HepG2 (cell line): ENCODE data around the gene ADORA2B. TPM values are rescaled to one million over a fixed set of nuclear protein-coding genes. Genes with fewer than 3 reads are reported as not detected.

Source experiments
- ATAC-seq: fragments of 200-7000 bp; cut with Tn5 transposase; 3 replicates; pipeline ENCODE4 v1.9.1; 2020; ENCODE audit warnings: mild to moderate bottlenecking, moderate library complexity
- BruUV-seq: library from RNA; stranded (reverse); fragments of 400-500 nt; replicated peaks from 2 replicates; lab custom pipeline; 2021; lab: Mats Ljungman, UMichigan
- CTCF ChIA-PET: fragments of 300-600 bp; formaldehyde crosslinking; extraction: SDS; loops from one replicate; lab custom pipeline; 2021; ENCODE audit warnings: low total read pairs, inconsistent platforms, low intra/inter-chr PET ratio; lab: Yijun Ruan, JAX
- POLR2A ChIA-PET: fragments of 350-600 bp; sonication (Branson Sonifier 250); formaldehyde crosslinking; loops from one replicate; lab custom pipeline; 2020; ENCODE audit warnings: antibody characterized with exemption, inconsistent platforms; lab: Yijun Ruan, JAX
- DNase-seq: peaks from one replicate; pipeline ENCODE4 v3.0.0-alpha.2; 2015; ENCODE audit warnings: low spot score
- FAIRE-seq: peaks from 3 replicates; lab custom pipeline; 2011; peaks lifted over from hg19 to GRCh38; lab: Jason Lieb, UNC
- H2AFZ ChIP-seq: one replicate; pipeline ENCODE4 v1.6.1; 2011; ENCODE audit warnings: low read length, inconsistent platforms
- H3K27ac ChIP-seq: fragments of 300-600 bp; 3 replicates; pipeline ENCODE4 v1.8.0; 2011; ENCODE audit warnings: mixed run types, mild to moderate bottlenecking, mixed read lengths, low read length, inconsistent platforms; ENCODE audit not compliant: insufficient read depth; ENCODE audit errors: extremely low read length
- H3K27me3 ChIP-seq, 2 experiments: fragments of 200-600 bp in 1 of 2; 2 replicates in 1 of 2; 3 replicates in 1 of 2; pipeline versions ENCODE4 v1.6.0 to v1.8.0; 2011; ENCODE audit warnings: low read length in 2 of 2, mild to moderate bottlenecking in 2 of 2, moderate library complexity in 2 of 2, inconsistent platforms in 1 of 2; ENCODE audit not compliant: insufficient read depth in 2 of 2, control insufficient read depth in 1 of 2
- H3K36me3 ChIP-seq, 2 experiments: fragments of 200-600 bp in 1 of 2; replicated peaks in 1 of 2; 2 replicates in 1 of 2; 3 replicates in 1 of 2; pipeline versions ENCODE4 v1.5.1 to v1.8.0; 2011; ENCODE audit warnings: low read length in 2 of 2, inconsistent platforms in 1 of 2; ENCODE audit not compliant: insufficient read depth in 2 of 2, control insufficient read depth in 1 of 2
- H3K4me1 ChIP-seq: 2 replicates; pipeline ENCODE4 v1.5.1; 2012; ENCODE audit warnings: low read length, inconsistent platforms; ENCODE audit not compliant: insufficient read depth
- H3K4me2 ChIP-seq: 2 replicates; pipeline ENCODE4 v1.6.0; 2011; ENCODE audit warnings: low read depth, low read length, inconsistent platforms
- H3K4me3 ChIP-seq, 3 experiments: fragments of 200-600 bp in 1 of 3; sonication (generic), shearing (Covaris generic) in 1 of 3; replicated peaks in 1 of 3; 2 replicates each; pipeline ENCODE4 v1.5.1; 2011 to 2016; ENCODE audit warnings: low read length in 3 of 3, inconsistent platforms in 2 of 3, low read depth in 2 of 3, mild to moderate bottlenecking in 2 of 3, control low read depth in 1 of 3, mixed read lengths in 1 of 3; ENCODE audit not compliant: insufficient read depth in 1 of 3
- H3K79me2 ChIP-seq: one replicate; pipeline ENCODE4 v1.6.1; 2011; ENCODE audit warnings: low read length, inconsistent platforms; ENCODE audit not compliant: insufficient read depth
- H3K9ac ChIP-seq: 2 replicates; pipeline ENCODE4 v1.6.0; 2011; ENCODE audit warnings: mild to moderate bottlenecking, low read depth, low read length, inconsistent platforms; ENCODE audit not compliant: insufficient read depth
- H3K9me3 ChIP-seq: 2 replicates; pipeline ENCODE4 v1.5.1; 2012; ENCODE audit warnings: mild to moderate bottlenecking, low read length
- H4K20me1 ChIP-seq: 2 replicates; pipeline ENCODE4 v1.6.0; 2011; ENCODE audit warnings: inconsistent platforms, mild to moderate bottlenecking, low read length, moderate library complexity; ENCODE audit not compliant: insufficient read depth
- FLYWCH1 ChIP-seq: sonication (generic); formaldehyde crosslinking; IDR thresholded peaks from 2 replicates; pipeline ENCODE4 v1.8.1; 2023; ENCODE audit warnings: mild to moderate bottlenecking, missing genetic modification reagents
- GATAD2A ChIP-seq: IDR thresholded peaks from 2 replicates; pipeline ENCODE4 v1.6.1; 2016
- PAXIP1 ChIP-seq: sonication (generic); formaldehyde crosslinking; conservative IDR thresholded peaks from 2 replicates; pipeline ENCODE4 v1.4.0; 2020; ENCODE audit warnings: mild to moderate bottlenecking, missing genetic modification reagents, moderate library complexity
- TERF1 ChIP-seq: sonication (generic); formaldehyde crosslinking; IDR thresholded peaks from 2 replicates; pipeline ENCODE4 v1.8.0; 2022; ENCODE audit warnings: mild to moderate bottlenecking, missing genetic modification reagents, moderate library complexity
- ZNF280B ChIP-seq: sonication (generic); formaldehyde crosslinking; IDR thresholded peaks from 2 replicates; pipeline ENCODE4 v1.5.0; 2020; ENCODE audit warnings: missing genetic modification reagents, mild to moderate bottlenecking, borderline replicate concordance
- ZNF441 ChIP-seq: sonication (generic); formaldehyde crosslinking; IDR thresholded peaks from 2 replicates; pipeline ENCODE4 v1.7.0; 2021; ENCODE audit warnings: missing genetic modification reagents, borderline replicate concordance
- ZNF513 ChIP-seq: sonication (generic); formaldehyde crosslinking; conservative IDR thresholded peaks from 2 replicates; pipeline ENCODE4 v1.5.0; 2020; ENCODE audit warnings: missing genetic modification reagents
- ZNF567 ChIP-seq: sonication (generic); formaldehyde crosslinking; IDR thresholded peaks from 2 replicates; pipeline ENCODE4 v1.8.1; 2023; ENCODE audit warnings: mild to moderate bottlenecking, missing genetic modification reagents, borderline replicate concordance
- WGBS: methylation state at CpG from one replicate; pipeline ENCODE4 v1.1.6; 2017; ENCODE audit warnings: low lambda C conversion rate; 5-methylcytosine and 5-hydroxymethylcytosine counted together
- in situ Hi-C: cut with HindIII; loops from 2 replicates; pipeline ENCODE4 v1.10.0; 2017; ENCODE audit warnings: low pct_unique_long_range_greater_than_20kb; ENCODE audit not compliant: extremely low pct_ligation_motif_present
- intact Hi-C: fragments of 100-400 bp; cut with micrococcal nuclease; formaldehyde crosslinking; loops from one replicate; pipeline ENCODE4 v1.10.0; 2022; ENCODE audit not compliant: unreplicated experiment
- polyA plus RNA-seq, 8 experiments: library from polyadenylated mRNA; depleted of rRNA in 3 of 8; stranded (reverse) in 7 of 8; unstranded in 1 of 8; fragments of >200 nt; fragmentation: Illumina TruSeq in 4 of 8; extraction: Trizol in 4 of 8; gene quantifications; 2 replicates each; pipeline versions ENCODE4 v1.2.1 to v1.2.3, GENCODE V29; 2011 to 2016; ENCODE audit warnings: low read depth in 4 of 8, missing spikeins in 1 of 8, mixed read lengths in 1 of 8; ENCODE audit not compliant: insufficient read depth in 1 of 8
- total RNA-seq, 5 experiments: library from RNA; depleted of rRNA; stranded (reverse); fragments of >200 nt; fragmentation: Illumina TruSeq; extraction: Trizol; gene quantifications; 2 replicates each; pipeline ENCODE4 v1.2.3, GENCODE V29; 2016; ENCODE audit warnings: low read depth in 1 of 5

Gene ADORA2B
- total and polyA plus RNA-seq, 2 of the 13 experiments (the other 11 are each of a cell fraction or from before 2014, with no cell fraction given): 10.4 to 20.0 TPM

GRCh38 chr17:15928286-15928785, 16.6 kb upstream of the ADORA2B start:
- FAIRE-seq (no peak), ATAC-seq (no peak)
- no TSS peak for BruUV-seq
- Histone ChIP-seq H3K36me3 (no peaks in the 10 kb centered on the region), H3K4me2 (no peak overlapping the region), H3K4me3 (no peak overlapping the region), H3K9ac (no peak overlapping the region), H3K4me1 (peaks cover 6% of the 10 kb centered on the region), H4K20me1 (no peaks in the 10 kb centered on the region), H3K9me3 (no peaks in the 10 kb centered on the region), H3K79me2 (no peaks in the 10 kb centered on the region)
- POLR2A ChIA-PET: no interaction called here
- intact Hi-C loops (no loop called here), in situ Hi-C loops (loop anchor here (25.0 kb wide), 1 partner anchor 91 kb away; no protein-coding TSS in a partner anchor)
- WGBS: 35% methylated on average over 9 of the region's 9 CpGs
- CTCF ChIA-PET: no interaction called here
- TF ChIP-seq FLYWCH1: no peak
- TF ChIP-seq ZNF441: no peak
- no peak for TF ChIP-seq ZNF513 (CRISPR knock-in tag)
- TF ChIP-seq ZNF567 (CRISPR knock-in tag): no peak
- no peak for TF ChIP-seq ZNF280B (CRISPR knock-in tag)
- no peak for TF ChIP-seq GATAD2A (CRISPR knock-in tag)
- TF ChIP-seq PAXIP1 (CRISPR knock-in tag): no peak
- TF ChIP-seq TERF1 (CRISPR knock-in tag): no peak
- TF ChIP-seq, all 625 proteins: peak for 0
- no peak overlapping the region for H3K27ac ChIP-seq
- peaks cover 2 to 13% of the 10 kb centered on the region in 2 experiments; a peak in 1 of 5 replicates for H3K27me3 ChIP-seq
- H2AFZ ChIP-seq: no peak overlapping the region
- no peak for DNase-seq
